Cardiac fibroblast (primary cell): ENCODE data around the gene TMPRSS3.

Experiments
- DNase-seq, 2 donors: peaks; one replicate each; pipeline versions ENCODE4 v3.0.0 to v3.0.0-alpha.2; 2010; ENCODE audit warnings: low read depth in 2 of 2
- H3K4me3 ChIP-seq, 2 donors: replicated peaks in 1 of 2; 1 replicate in 1 of 2; 2 replicates in 1 of 2; pipeline ENCODE4 v1.5.1; 2011; ENCODE audit warnings: low read depth in 2 of 2, low read length in 2 of 2, mild to moderate bottlenecking in 2 of 2, moderate library complexity in 1 of 2
- CTCF ChIP-seq: IDR thresholded peaks from one replicate; pipeline ENCODE4 v1.5.1; 2011; ENCODE audit warnings: low read depth, mild to moderate bottlenecking, low read length, inconsistent platforms

The TMPRSS3 gene

DNA sequence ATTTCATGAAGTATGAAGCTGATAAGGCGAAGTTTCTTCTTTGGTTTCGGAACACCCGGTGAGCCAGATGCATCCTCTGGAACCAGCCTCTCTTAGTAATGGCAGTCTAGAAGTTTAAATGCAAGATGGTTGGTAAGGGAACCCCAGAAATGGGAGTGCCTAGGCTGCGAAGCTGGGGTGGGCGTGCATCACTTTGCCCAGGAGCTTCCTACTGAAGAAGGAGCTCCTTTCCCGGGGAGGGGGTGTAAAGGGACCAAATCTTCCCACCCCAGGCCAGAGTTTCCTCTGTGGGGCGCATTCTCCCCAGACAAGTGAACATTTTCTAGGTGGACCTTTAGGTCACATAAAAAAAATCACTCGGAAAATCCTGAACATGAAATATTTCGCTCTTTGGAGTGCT is 49.4 kb downstream of the TMPRSS3 start:
- TF ChIP-seq CTCF, result no peak
- H3K4me3 ChIP-seq, result no peak overlapping the region
- no peak for DNase-seq

DNA sequence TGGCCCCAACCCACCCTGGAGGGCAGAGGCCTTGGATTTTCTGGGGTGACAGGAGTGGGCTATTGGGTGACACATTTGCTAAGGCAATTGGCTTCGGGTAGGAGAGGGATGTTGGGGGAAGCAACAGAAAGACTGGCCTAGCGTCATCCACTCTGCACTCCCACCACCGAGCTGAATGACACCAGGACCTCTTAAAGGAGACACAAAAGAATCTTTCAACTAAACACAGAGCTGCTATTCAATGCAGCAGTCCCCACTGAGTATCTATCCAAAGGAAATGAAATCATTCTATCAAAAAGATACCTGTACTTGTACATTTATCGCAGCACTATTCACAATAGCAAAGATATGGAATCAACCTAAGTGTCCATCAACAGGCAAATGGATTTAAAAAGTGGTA is 51.2 kb downstream of the TMPRSS3 start:
- H3K4me3 ChIP-seq, result no peak overlapping the region
- no peak for TF ChIP-seq CTCF
- DNase-seq, result no peak

- DNase-seq, result no peak
- TF ChIP-seq CTCF, result no peak
- H3K4me3 ChIP-seq, result no peak overlapping the region
Measured at GRCh38 chr21:42343963-42344510, 51.8 kb downstream of the TMPRSS3 start.

DNA sequence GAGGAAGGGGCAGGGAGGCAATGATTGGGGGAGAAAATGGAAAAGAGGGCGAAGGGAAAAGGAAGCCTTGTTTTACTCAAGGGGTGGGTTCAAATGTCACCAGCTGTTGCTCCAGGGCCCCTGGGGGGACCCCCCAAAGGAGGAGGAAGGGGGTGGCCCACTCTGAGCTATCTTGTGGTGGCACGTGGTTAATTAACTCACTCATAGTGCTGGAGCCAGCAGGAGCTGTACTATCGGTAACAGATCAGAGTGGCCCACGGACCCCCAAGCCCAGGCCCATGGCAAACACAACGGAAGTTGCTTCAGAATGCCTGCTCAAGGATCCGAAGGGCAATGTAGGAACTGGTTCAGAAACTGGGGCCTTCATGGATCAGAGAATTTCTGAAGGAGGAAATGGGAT is 52.3 kb downstream of the TMPRSS3 start:
- no peak for TF ChIP-seq CTCF
- no peak overlapping the region for H3K4me3 ChIP-seq
- DNase-seq, result no peak

GRCh38 chr21:42343101-42343500 is 52.8 kb downstream of the TMPRSS3 start:
- H3K4me3 ChIP-seq, result no peak overlapping the region
- TF ChIP-seq CTCF, result no peak
- DNase-seq, result no peak

- H3K4me3 ChIP-seq, result no peak overlapping the region
- no peak for DNase-seq
- TF ChIP-seq CTCF, result no peak
Measured at GRCh38 chr21:42341776-42342542, 53.9 kb downstream of the TMPRSS3 start.
